ENCODE measurements around the gene PTPRN2. TPM values are rescaled to one million over a fixed set of nuclear protein-coding genes. Genes with fewer than 3 reads are reported as not detected.
"Not testable (repeated sequence)": the region's sequence is repeated elsewhere in the genome, so short reads cannot be mapped to it uniquely, and the experiment has no call there.

Gene PTPRN2
- total RNA-seq, 4 donors from 2014 or later, result 2.0 to 9.5 (median 2.6) TPM

GRCh38 chr7:158468181-158468580 lies 119.4 kb downstream of the PTPRN2 start:
- no peak for DNase-seq (ENCODE audit: low spot score)
- TF ChIP-seq CTCF (IDR thresholded peaks at IDR 0.05), result no peak
- no peak for ATAC-seq (ENCODE audit: low FRiP score)

- DNase-seq (ENCODE audit: low spot score) (no peak), ATAC-seq (ENCODE audit: low FRiP score) (no peak)
- no peak for TF ChIP-seq CTCF (IDR thresholded peaks at IDR 0.05)
These were observed 120.1 kb downstream of the PTPRN2 start for GRCh38 chr7:158467562-158467961.

- ATAC-seq (ENCODE audit: low FRiP score) (no peak), DNase-seq (ENCODE audit: low spot score) (no peak)
- no peak for TF ChIP-seq CTCF (IDR thresholded peaks at IDR 0.05)
These were observed 124.3 kb downstream of the PTPRN2 start for GRCh38 chr7:158463317-158463716.

GRCh38 chr7:158461824-158462223 lies 125.8 kb downstream of the PTPRN2 start:
- no peak for ATAC-seq (ENCODE audit: low FRiP score)
- TF ChIP-seq CTCF (IDR thresholded peaks at IDR 0.05), result no peak
- no peak for DNase-seq (ENCODE audit: low spot score)

GRCh38 chr7:158460665-158461064 lies 127.0 kb downstream of the PTPRN2 start:
- ATAC-seq (ENCODE audit: low FRiP score) (no peak), DNase-seq (ENCODE audit: low spot score) (no peak)
- TF ChIP-seq CTCF (IDR thresholded peaks at IDR 0.05), result no peak

GRCh38 chr7:158458716-158459282 lies 128.8 kb downstream of the PTPRN2 start:
- no peak for TF ChIP-seq CTCF (IDR thresholded peaks at IDR 0.05)
- DNase-seq (ENCODE audit: low spot score) (no peak), ATAC-seq (ENCODE audit: low FRiP score) (no peak)

GRCh38 chr7:158458096-158458495 lies 129.5 kb downstream of the PTPRN2 start:
- no peak for DNase-seq (ENCODE audit: low spot score)

GRCh38 chr7:158457586-158457985 lies 130.0 kb downstream of the PTPRN2 start:
- ATAC-seq (ENCODE audit: low FRiP score); DNase-seq (ENCODE audit: low spot score): not testable (repeated sequence)

More at GRCh38 chr7:158458096-158458495, 129.5 kb downstream of the PTPRN2 start:
- TF ChIP-seq CTCF (IDR thresholded peaks at IDR 0.05), result no peak
- ATAC-seq (ENCODE audit: low FRiP score), result no peak

All from omental fat pad (tissue), 4 donors.